Upper lobe of right lung (tissue), 1 donor: ENCODE data around the gene ADGRD1. TPM values are rescaled to one million over a fixed set of nuclear protein-coding genes. Genes with fewer than 3 reads are reported as not detected.
"Not testable (repeated sequence)": the region's sequence is repeated elsewhere in the genome, so short reads cannot be mapped to it uniquely, and the experiment has no call there.

Experiments
- ATAC-seq: fragments of 200-7000 bp; cut with Tn5 transposase; one replicate; pipeline ENCODE4 v1.9.1; 2020; ENCODE audit warnings: mild to moderate bottlenecking, moderate library complexity
- DNase-seq: peaks from one replicate; pipeline ENCODE4 v3.0.0-alpha.2; 2020
- H3K27ac ChIP-seq: fragments of 200-600 bp; one replicate; pipeline ENCODE4 v1.8.0; 2022
- H3K27me3 ChIP-seq: fragments of 200-600 bp; one replicate; pipeline ENCODE4 v1.8.0; 2022; ENCODE audit warnings: mild to moderate bottlenecking
- H3K36me3 ChIP-seq: fragments of 200-600 bp; one replicate; pipeline ENCODE4 v1.8.0; 2022
- H3K4me1 ChIP-seq: fragments of 200-600 bp; one replicate; pipeline ENCODE4 v1.8.0; 2022
- H3K4me3 ChIP-seq: fragments of 200-600 bp; one replicate; pipeline ENCODE4 v1.8.0; 2022; ENCODE audit warnings: mild to moderate bottlenecking
- H3K9me3 ChIP-seq: fragments of 200-600 bp; one replicate; pipeline ENCODE4 v1.8.0; 2022
- CTCF ChIP-seq: fragments of 200-600 bp; IDR thresholded peaks from one replicate; pipeline ENCODE4 v1.8.0; 2022; ENCODE audit warnings: antibody characterized with exemption
- intact Hi-C: fragments of 100-400 bp; cut with DNase I; formaldehyde crosslinking; loops from one replicate; pipeline ENCODE4 v1.11.0; 2022
- total RNA-seq: library from RNA; stranded (reverse); fragmentation: NEBNext Ultra II Directional; extraction: Animal tissue kit (Norgen Biotek cat#: 25700); gene quantifications from one replicate; pipeline ENCODE4 v1.2.1, GENCODE V29; 2021
- donor health status: DM: no; HTN: yes; CAD: no; lungs with severe emphysema.

Gene ADGRD1
- total RNA-seq, 1 donor from 2014 or later: 113 TPM

DNA sequence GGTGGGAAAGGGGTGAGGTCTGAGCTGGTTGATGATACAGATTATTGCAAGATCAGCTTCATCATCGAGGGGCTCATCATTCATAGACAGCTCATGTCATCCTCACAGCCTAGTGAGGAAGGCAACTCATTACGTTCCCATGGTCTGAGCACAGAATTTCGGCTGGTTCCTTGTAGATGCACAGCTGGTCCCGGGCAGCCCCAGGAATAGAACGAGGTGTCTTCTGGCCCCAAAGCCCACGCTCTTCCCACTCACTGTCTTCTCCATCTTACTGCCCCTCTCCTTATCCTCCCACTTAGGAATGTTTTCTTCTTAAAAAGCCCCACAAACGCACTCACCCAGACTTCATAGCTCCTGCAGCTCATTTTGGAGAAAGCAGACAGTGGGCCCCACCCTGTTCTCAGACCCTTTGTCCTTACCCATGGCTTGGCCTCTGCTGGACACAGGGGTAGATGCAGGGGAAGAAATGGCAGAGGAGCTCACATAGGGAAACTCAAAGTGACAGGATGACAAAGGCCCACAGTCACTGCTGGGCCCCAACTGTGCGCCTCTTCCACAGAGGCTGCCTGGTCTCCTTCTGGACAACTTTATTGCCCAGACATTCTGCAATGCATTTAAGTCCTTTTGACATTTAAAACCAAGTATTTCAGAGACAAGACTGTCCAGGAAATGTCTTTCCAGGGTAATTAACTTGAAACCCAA lies 162.2 kb downstream of the ADGRD1 start:
- TF ChIP-seq CTCF: no peak
- Histone ChIP-seq H3K4me1 (peaks cover 4% of the 10 kb centered on the region), H3K27ac (peak overlapping the region; percentile 11), H3K9me3 (no peaks in the 10 kb centered on the region), H3K36me3 (peaks cover 13% of the 10 kb centered on the region), H3K4me3 (no peak overlapping the region), H3K27me3 (no peaks in the 10 kb centered on the region)
- ATAC-seq (no peak), DNase-seq (peak; percentile 19)
- intact Hi-C loops: no loop called here

GRCh38 chr12:131116468-131117117 lies 162.9 kb downstream of the ADGRD1 start:
- Histone ChIP-seq H3K9me3 (no peaks in the 10 kb centered on the region), H3K4me1 (peaks cover 4% of the 10 kb centered on the region), H3K27ac (peak overlapping the region; percentile 11), H3K27me3 (no peaks in the 10 kb centered on the region), H3K36me3 (peaks cover 13% of the 10 kb centered on the region), H3K4me3 (no peak overlapping the region)
- intact Hi-C loops: no loop called here
- ATAC-seq (no peak), DNase-seq (no peak)
- peak; percentile 35 for TF ChIP-seq CTCF

GRCh38 chr12:131117438-131118245 lies 163.9 kb downstream of the ADGRD1 start:
- H3K27ac ChIP-seq: no peak overlapping the region
- no peak for ATAC-seq

DNA sequence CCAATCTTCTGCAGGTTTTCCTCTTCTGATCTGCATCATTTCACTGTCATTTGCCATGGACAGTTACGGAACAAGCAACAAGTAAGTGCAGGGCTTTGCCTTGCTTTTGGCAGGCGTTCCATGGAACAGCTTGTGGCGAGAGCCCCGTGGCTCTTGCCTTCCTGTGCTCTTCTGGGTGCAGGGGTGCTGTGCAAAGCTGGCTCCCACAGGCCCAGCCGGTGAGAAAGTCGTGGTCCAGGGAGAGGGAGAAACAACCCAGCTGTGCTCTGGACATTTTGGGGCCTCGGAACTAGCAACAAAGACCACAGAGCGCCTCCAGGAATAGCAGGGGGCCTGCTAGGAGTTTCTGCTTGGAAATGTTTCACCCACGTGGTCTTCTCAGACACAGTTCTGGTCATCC lies 164.7 kb downstream of the ADGRD1 start:
- peaks cover 4% of the 10 kb centered on the region for H3K4me1 ChIP-seq
- DNase-seq (peak; percentile 41), ATAC-seq (no peak)
- no peak for TF ChIP-seq CTCF
- H3K27me3 ChIP-seq: no peaks in the 10 kb centered on the region
- intact Hi-C loops: no loop called here
- no peak overlapping the region for H3K4me3 ChIP-seq
- no peaks in the 10 kb centered on the region for H3K9me3 ChIP-seq
- H3K36me3 ChIP-seq: peaks cover 14% of the 10 kb centered on the region
- H3K27ac ChIP-seq: no peak overlapping the region

More at GRCh38 chr12:131117438-131118245, 163.9 kb downstream of the ADGRD1 start:
- no peaks in the 10 kb centered on the region for H3K9me3 ChIP-seq
- H3K4me3 ChIP-seq: no peak overlapping the region
- H3K36me3 ChIP-seq: peaks cover 17% of the 10 kb centered on the region
- H3K4me1 ChIP-seq: peaks cover 4% of the 10 kb centered on the region
- intact Hi-C loops: no loop called here
- H3K27me3 ChIP-seq: no peaks in the 10 kb centered on the region
- peak; percentile 36 for DNase-seq
- no peak for TF ChIP-seq CTCF

DNA sequence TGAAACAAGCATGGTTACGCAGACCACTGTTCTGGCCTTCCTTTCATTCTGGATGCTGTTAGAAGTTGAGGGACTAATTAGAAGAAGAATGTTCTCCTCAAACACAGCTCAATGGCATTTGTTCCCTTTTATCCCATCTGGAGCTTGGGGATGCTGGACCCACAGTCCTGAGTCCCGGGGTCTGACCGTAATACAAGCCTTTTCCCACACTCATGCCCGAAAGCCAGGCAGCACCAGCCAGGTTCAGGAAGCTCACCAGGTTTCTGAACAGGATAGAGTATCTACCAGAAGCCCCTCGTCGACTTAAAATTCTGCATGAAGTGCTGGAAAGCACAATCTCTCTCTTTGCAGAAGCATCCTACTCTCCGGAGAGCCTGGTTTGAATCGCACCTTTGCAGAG lies 165.6 kb downstream of the ADGRD1 start:
- H3K27me3 ChIP-seq, ATAC-seq, H3K27ac ChIP-seq, H3K4me3 ChIP-seq, intact Hi-C loops, H3K9me3 ChIP-seq, H3K36me3 ChIP-seq, H3K4me1 ChIP-seq: not testable (repeated sequence)
- peak; percentile 30 for DNase-seq

GRCh38 chr12:131119936-131120335 lies 166.2 kb downstream of the ADGRD1 start:
- H3K4me3 ChIP-seq: no peak overlapping the region
- DNase-seq: no peak
- no peaks in the 10 kb centered on the region for H3K9me3 ChIP-seq
- ATAC-seq: no peak
- TF ChIP-seq CTCF: no peak
- peaks cover 4% of the 10 kb centered on the region for H3K4me1 ChIP-seq
- intact Hi-C loops: no loop called here
- peaks cover 8% of the 10 kb centered on the region for H3K36me3 ChIP-seq
- no peaks in the 10 kb centered on the region for H3K27me3 ChIP-seq
- no peak overlapping the region for H3K27ac ChIP-seq
